Thyroid gland (tissue), 4 donors: ENCODE data around the gene TAGLN.

Experiments used
- POLR2A ChIP-seq, 2 donors: fragments of 450-650 bp; IDR thresholded peaks; one replicate each; pipeline ENCODE4 v1.6.1; 2017; ENCODE audit warnings: antibody characterized with exemption in 2 of 2, mild to moderate bottlenecking in 2 of 2, moderate library complexity in 1 of 2
- TF ChIP-seq, protein P1 (sequence below), 6 experiments: fragments of 200-600 bp in 3 of 6; fragments of 450-650 bp in 3 of 6; sonication (generic) in 3 of 6; IDR thresholded peaks; one replicate each; pipeline ENCODE4 v1.5.1; 2016 to 2019; ENCODE audit warnings: antibody characterized with exemption in 6 of 6, mild to moderate bottlenecking in 2 of 6, inconsistent platforms in 1 of 6, moderate library complexity in 1 of 6

DNA sequence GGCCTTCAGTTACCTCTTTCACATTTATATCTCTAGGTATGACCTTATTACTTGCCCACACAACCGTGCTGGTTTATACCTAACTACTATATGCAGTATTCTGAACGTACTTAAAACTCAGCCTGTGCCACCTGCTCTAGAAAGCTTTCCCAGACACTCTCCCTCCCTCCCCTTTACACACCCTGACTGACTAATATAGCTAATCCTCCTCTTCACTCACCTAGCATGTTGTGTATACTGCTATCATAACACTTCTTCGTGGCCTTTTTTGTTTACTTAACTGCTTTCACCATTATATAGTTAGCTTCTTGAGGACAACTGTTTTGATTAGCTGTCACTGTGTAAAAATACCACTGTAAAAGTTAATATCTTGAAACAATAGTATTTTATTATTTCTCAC lies 56.8 kb downstream of the TAGLN start:
- TF ChIP-seq, protein P1, sequence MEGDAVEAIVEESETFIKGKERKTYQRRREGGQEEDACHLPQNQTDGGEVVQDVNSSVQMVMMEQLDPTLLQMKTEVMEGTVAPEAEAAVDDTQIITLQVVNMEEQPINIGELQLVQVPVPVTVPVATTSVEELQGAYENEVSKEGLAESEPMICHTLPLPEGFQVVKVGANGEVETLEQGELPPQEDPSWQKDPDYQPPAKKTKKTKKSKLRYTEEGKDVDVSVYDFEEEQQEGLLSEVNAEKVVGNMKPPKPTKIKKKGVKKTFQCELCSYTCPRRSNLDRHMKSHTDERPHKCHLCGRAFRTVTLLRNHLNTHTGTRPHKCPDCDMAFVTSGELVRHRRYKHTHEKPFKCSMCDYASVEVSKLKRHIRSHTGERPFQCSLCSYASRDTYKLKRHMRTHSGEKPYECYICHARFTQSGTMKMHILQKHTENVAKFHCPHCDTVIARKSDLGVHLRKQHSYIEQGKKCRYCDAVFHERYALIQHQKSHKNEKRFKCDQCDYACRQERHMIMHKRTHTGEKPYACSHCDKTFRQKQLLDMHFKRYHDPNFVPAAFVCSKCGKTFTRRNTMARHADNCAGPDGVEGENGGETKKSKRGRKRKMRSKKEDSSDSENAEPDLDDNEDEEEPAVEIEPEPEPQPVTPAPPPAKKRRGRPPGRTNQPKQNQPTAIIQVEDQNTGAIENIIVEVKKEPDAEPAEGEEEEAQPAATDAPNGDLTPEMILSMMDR (IDR thresholded peaks at IDR 0.05), result no peak
- TF ChIP-seq POLR2A (IDR thresholded peaks at IDR 0.05), result no peak
